DMS153 treated with DMSO at 0.1 percent for 48 hours (cell line): ENCODE data around the gene ZNHIT2.
"Not testable (repeated sequence)": the region's sequence is repeated elsewhere in the genome, so short reads cannot be mapped to it uniquely, and the experiment has no call there.

Experiments
- DNase-seq: peaks from one replicate; lab custom pipeline; 2025; ENCODE audit not compliant: unreplicated experiment; lab: John Stamatoyannopoulos, UW

Gene ZNHIT2

GRCh38 chr11:65117206-65118096 is at the start of gene ZNHIT2:
Gene ZNHIT2 (minus strand): TSS chr11:65117701. CDS start chr11:65117653, 48 bp downstream.
- peak; percentile 99 for DNase-seq

GRCh38 chr11:65166893-65167292 is 49.4 kb upstream of the ZNHIT2 start:
- DNase-seq, result no peak

DNA sequence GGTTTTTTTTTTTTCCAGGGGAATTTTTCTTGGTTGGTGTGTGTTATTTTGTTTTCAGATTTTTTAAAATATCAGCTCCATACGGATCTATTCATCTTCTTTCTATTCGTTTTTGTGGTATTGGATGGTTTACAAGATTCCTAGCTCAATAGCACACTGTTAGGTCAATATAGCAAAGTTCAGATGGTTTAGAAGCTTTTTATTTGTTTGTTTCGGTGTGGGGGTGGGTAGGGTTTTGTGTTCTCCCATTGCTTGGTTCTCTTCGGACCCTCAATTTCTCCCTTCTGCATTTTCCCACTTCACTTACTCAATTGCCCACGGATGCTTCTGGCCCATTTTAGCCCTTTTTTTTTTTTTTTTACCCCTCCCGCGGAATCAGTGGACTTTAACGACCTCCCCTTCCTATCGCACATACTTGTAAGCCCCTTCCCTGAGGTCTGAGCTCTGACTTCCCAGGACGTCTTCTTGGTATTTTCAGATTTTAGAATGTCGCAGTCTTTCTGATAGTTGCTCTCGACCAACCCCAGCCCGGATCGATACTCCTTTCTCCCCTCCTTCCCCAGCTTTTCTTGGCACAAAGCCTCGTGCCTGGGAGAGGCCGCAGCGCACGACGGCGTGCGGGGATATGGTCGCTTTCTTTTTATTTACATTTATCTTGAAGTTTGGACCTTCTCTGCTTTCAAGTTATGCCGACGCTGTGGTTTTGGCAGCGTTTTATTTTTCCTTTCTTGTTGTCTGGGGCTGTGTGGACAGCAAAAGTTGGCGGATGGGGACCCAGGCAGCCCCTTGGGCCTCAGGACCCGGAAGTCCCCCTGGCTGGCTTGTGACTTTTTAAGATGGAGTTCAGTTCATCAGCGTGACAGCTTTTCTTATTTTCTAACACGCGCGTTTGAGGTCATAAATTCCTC is 48.2 kb upstream of the ZNHIT2 start:
- peak; percentile 10 for DNase-seq

- DNase-seq, result no peak
These were observed 46.2 kb upstream of the ZNHIT2 start for GRCh38 chr11:65163684-65164083.

GRCh38 chr11:65160643-65161042 is 43.1 kb upstream of the ZNHIT2 start:
- DNase-seq, result no peak

GRCh38 chr11:65159012-65159411 is 41.5 kb upstream of the ZNHIT2 start:
- no peak for DNase-seq

GRCh38 chr11:65157336-65157735 is 39.8 kb upstream of the ZNHIT2 start:
- no peak for DNase-seq

GRCh38 chr11:65156926-65157325 is 39.4 kb upstream of the ZNHIT2 start:
- DNase-seq, result no peak

GRCh38 chr11:65156256-65156655 is 38.8 kb upstream of the ZNHIT2 start:
- no peak for DNase-seq

DNA sequence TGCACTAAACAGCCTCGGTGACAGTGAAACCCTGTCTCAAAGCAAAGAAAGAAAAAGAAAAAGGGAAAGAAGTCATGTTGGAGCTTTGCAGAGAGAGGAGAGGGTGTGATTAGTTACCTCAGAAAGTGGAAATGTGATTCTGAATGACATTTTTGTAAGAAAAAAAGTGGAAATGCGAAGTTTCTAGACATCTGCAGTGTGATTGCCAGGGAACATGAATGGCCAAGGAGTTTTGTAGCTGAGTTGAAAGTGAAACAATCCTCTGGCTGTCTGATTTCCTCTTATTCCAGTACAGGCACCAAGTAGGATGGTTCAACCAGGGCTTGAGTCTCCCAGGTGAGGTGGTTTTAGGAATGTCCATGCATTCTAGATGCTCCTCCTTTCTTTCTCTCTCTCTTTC is 34.6 kb upstream of the ZNHIT2 start:
- DNase-seq, result no peak

DNA sequence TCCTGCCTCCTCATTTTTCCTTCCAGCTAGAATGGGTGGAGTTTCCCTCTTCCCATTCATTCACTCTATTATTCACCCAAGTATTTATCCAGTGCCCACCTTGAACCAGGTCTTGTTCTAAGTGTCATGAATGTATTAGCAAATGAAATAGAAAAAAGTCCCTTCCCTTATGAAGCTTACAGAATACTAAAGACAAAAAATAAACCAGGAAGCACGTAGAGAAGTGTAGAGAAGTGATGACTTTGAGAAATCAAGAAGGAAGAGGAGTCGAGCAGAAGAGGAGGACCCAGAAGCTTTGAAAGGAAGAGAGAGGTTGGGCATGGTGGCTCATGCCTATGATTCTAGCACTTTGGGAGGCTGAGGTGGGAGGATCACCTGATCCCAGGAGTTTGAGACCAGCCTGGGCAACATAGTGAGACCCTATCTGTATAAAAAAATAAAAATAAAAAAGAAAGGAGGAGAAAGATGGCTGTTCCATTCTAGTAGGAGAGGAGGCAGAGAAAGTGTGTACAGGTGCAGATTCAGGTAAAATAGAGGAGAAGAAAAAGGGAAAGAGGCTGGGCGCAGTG is 33.9 kb upstream of the ZNHIT2 start:
- no peak for DNase-seq

DNA sequence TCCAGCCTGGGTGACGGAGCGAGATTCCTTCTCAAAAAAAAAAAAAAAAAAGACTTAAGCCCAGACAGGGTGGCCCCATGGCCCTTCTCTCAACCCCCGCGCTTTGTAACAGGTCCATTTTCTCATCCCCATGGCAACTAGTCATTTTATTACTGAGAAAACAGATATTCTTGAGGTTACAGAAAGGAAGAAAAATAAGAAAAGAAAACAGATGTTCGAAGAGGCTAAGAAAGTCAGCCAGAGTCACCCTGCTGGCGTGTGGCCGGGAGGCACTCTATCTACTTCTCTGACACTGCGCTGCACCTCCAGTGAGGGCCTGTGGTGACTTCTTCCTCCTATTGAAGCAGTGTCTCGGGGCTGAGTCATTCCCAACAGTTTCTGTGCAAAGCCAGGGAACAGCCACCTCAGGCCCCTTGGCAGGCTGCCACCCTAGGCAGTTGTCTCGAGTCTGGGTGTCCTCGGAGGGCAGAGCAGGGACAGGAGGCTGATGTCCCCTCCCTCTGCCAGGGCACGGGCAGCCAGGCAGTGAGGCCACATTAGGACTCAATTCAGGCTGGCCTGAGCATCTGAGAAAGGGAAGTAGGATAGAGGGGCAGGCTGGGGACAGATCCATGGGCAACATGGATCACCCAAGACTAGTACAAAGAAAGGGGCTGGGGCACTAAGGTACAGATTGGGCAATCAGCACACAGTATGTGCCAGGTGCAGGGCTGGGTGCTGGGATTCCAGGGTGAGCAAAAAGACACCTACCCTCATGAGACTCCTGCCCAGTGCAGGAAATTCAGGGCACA is 33.2 kb upstream of the ZNHIT2 start:
- DNase-seq, result peak; percentile 64

GRCh38 chr11:65150131-65150508 is 32.6 kb upstream of the ZNHIT2 start:
- DNase-seq, result not testable (repeated sequence)

DNA sequence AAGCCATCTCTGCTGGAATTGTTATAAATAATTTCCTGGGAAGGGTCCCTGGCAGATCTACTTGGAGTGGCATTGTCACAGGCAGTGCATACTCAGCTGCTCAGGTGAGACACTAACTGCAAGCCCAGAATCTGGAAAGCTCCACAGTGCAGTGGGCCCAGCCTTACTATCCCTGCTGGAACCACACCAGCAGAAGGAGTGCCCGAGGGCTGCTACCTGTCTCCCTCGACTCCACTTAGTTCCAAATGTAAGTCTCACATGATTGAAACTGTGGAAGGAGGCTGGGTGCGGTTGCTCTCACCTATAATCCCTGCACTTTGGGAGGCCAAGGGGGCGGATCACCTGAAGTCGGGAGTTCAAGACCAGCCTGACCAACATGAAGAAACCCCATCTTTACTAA is 31.2 kb upstream of the ZNHIT2 start:
- no peak for DNase-seq

- DNase-seq, result no peak
These were observed 30.0 kb upstream of the ZNHIT2 start for GRCh38 chr11:65147352-65148075.

DNA sequence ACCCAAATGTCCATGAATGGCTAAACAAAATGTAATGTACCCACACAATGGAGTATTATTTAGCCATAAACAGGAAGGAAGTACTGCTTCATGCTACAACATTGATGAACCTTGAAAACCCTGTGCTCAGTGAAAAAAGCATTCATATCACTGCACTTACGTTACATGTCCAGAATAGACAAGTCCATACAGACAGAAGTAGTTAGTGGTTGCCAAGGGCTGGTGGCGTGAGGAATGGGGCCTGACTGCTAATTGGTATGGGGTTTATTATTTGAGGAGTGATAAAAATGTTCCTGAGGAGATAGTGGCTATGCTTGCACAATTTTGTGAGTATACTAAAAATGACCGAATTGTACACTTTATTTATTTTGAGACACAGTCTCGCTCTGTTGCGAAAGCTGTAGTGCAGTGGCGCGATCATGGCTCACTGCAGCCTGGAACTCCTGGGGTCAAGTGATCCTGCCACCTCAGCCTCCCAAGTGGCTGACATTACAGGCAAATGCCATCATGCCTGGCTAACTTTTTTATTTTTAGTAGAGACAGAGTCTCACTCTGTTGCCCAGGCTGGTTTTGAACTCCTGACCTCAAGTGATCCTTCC is 24.5 kb upstream of the ZNHIT2 start:
- no peak for DNase-seq

- no peak for DNase-seq
These were observed 19.1 kb upstream of the ZNHIT2 start for GRCh38 chr11:65136515-65137096.

- DNase-seq, result no peak
These were observed 18.2 kb upstream of the ZNHIT2 start for GRCh38 chr11:65135633-65136145.
